ENCODE results near the gene IGFBP6. TPM values are rescaled to one million over a fixed set of nuclear protein-coding genes. Genes with fewer than 3 reads are reported as not detected.

Gene IGFBP6
- total RNA-seq, 1 donor from 2014 or later: 6.2 TPM

DNA sequence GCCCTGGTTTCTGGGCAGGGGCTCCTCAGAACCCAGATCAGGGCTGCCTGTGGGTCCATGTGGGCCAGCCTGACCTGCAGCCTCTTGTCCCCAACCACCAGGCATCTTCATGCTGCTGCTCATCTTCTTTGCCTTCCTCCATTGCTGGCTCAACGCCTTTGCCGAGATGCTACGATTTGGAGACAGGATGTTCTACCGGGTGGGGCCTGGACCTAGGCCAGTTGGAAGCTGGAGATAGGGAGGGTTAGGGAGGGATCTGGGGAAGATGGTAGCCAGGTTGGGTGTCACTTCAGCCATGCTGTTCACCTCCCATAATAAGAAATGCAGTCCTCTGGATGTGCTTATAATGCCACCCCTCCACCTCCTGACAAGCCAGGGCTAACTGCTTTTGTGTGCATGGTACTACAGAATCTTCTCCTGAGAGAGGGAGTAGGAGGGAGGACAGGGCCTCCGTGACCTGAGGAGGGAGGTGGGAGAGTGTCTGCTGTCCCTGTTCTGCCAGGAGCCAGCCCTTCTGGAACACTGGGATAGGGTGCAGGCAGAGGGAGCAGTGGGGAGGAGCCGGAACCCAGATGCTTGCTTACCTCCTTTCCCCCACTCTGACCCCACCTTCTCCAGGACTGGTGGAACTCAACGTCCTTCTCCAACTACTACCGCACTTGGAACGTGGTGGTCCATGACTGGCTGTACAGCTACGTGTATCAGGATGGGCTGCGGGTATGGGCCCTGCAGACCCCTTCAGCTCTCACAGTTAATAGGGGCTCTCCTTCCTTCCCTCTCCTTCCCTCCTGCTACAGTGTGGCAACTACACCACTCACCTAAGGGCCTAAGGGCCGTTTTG lies 23.4 kb downstream of the IGFBP6 start:
- DNase-seq: no peak

GRCh38 chr12:53122961-53123468 lies 25.5 kb downstream of the IGFBP6 start:
- no peak for DNase-seq

DNA sequence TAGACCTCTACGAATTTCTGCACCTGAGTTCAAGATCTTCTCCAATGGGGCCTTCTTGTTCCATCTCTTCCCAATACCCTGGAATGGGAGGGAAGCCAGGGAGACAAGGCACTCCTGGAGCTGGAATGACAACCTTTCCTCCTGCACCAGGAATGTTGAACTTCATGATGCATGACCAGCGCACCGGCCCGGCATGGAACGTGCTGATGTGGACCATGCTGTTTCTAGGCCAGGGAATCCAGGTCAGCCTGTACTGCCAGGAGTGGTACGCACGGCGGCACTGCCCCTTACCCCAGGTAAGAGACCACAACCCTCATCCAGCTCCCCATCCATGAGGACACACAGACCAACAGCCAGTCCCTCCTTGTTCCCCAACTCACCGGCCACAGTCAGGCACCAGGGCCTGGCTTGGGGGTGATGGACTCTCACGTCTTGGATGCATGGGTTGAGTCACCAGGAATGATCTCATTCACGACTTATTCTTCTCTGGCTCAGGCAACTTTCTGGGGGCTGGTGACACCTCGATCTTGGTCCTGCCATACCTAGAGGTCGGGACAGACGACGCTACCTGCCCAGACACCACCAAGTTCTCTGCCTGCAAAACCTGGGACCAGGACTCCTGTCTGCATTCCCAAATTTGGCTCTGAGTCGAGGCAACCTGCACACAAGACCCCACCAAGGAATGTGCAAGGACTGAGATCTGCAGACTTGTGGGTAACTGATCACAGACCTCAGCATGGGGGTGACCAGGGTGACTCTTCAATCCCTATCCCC lies 26.3 kb downstream of the IGFBP6 start:
- DNase-seq: no peak

DNA sequence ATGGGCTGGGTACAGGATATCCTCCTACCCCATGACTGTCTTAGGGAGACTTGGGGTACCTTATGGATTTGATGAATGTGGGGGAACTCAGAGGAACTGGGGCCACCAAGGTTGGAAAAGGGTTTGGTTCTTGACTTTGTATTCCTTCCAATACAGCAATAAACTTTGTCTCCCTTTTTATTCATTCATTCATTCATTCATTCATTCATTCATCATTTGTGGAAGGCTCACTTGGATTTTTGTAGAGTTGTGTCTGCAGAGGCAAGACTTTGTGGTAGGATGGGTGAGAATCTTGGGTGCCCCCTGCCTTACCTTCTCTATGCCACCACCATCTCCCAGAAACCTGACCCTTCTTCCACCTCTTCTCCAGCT lies 26.9 kb downstream of the IGFBP6 start:
- DNase-seq: no peak

- no peak for DNase-seq
Measured at GRCh38 chr12:53127169-53127568, 29.7 kb downstream of the IGFBP6 start.

DNA sequence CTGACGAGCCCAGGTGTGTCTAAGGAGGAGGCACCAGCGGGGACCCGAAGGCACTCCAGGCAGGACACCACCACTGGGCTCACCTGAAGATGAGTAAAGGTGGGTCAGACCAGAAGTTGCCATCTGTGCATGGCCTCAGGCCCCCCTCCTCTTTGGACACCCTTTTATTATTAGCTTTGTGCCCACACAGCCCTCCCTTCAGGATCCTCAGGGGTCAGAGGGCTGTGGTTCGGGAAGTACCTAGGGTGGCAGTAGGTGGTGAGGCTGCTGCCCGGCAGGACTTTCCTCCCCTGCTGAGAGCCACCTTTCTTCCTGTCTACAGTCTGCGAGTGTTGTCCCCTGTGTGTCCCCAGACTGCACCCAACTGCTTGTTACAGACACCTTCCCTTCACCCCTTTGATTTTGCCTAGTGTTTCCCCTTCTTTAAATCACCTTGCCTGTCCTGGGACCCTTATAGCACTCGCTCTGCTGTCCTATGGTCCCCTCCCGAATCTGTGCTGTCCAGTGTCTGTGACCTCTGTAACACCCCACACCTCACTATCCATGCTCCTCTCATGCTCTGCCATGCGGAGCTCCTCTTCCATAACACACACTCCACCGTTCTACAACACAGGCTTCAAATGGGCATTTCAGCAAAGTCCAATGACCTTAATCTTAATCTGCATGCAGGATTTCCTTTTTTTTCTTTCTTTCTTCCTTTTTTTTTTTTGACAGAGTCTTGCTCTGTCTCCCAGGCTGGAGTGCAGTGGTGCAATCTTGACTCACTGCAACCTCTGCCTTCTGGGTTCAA lies 31.5 kb downstream of the IGFBP6 start:
- no peak for DNase-seq

DNA sequence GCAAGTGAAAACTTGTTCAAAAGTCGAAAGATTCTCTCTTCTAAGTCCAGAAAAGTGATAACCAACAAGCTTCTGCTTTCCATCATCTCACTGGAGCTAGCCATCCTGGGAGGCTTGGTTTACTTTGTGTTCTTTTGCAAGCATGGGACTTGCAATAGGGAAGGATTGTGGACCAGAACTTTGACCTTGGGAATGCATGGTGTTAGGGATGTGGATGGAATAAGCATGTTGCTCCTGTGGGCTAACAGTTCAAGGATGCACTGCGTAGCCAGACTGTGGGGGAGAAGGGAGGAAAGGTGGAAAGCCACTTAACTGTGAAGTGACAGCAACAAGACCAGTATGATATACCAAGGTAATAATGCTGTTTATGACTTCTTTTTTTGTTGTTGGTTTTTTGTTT lies 34.4 kb downstream of the IGFBP6 start:
- no peak for DNase-seq

- no peak for DNase-seq
Measured at GRCh38 chr12:53133722-53134121, 36.3 kb downstream of the IGFBP6 start.

- DNase-seq: no peak
Measured at GRCh38 chr12:53143355-53143754, 45.9 kb downstream of the IGFBP6 start.

DNA sequence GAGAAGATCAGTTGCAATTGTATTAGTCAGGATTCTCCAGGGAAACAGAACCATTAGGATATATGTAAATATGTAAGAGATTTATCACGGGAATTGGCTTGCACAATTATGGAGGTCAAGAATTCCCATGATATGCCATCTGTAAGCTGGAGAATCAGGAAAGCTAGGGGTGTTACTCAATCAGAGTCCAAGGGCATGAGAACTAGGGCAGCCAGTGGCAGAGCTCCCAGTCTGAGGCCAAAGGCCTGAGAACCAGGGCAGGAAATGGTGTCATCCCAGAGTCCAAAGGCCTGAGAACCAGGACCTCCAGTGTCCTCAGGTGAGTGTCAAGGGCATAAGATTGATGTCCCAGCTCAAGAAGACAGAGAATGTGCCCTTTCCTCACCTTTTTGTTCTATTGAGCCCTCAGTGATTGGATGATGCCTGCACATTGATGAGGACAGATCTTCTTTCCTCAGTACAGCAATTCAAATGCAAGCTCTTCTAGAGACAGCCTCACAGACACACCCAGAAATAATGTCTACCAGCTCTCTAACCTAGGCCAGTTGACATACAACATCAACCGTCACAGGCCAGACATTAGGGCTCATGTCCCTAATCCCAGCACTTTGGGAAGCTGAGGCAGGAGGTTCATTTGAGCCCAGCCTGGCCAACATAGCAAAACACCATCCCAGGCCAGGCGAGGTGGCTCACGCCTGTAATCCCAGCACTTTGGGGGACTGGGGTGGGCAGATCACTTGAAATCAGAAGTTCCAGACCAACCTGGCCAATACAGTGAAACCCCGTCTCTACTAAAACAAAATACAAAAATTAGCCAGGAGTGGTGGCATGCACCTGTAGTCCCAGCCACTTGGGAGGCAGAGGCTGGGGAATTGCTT lies 48.2 kb downstream of the IGFBP6 start:
- DNase-seq: no peak

- no peak for DNase-seq
Measured at GRCh38 chr12:53147181-53147580, 49.7 kb downstream of the IGFBP6 start.

- DNase-seq: no peak
Measured at GRCh38 chr12:53147653-53148052, 50.2 kb downstream of the IGFBP6 start.

GRCh38 chr12:53151039-53151438 lies 53.6 kb downstream of the IGFBP6 start:
- DNase-seq: no peak

Small RNA genes within 50 kb of the gene (small RNA-seq; reads per million reads assigned to genes)
- gene HIGD1AP1 (not detected), gene MIR6757 (not detected), gene RNU6-333P (not detected)

Other genes starting within 250 kb of the IGFBP6 start
- 1.9 TPM for gene KRT78, start 248.7 kb upstream of the IGFBP6 start, total RNA-seq
- not detected for gene KRT8, start 192.6 kb upstream of the IGFBP6 start, total RNA-seq
- gene KRT18, start 148.5 kb upstream of the IGFBP6 start, total RNA-seq: 1.6 TPM
- gene EIF4B, start 91.2 kb upstream of the IGFBP6 start, total RNA-seq: 1,381 TPM
- gene TNS2, start 47.6 kb upstream of the IGFBP6 start, total RNA-seq: 11.1 TPM
- gene SPRYD3, start 18.3 kb upstream of the IGFBP6 start, total RNA-seq: 29.6 TPM
- not detected for gene SOAT2, start 5.8 kb downstream of the IGFBP6 start, total RNA-seq
- 19.7 TPM for gene ZNF740, start 83.1 kb downstream of the IGFBP6 start, total RNA-seq
- gene CSAD, start 83.3 kb downstream of the IGFBP6 start, total RNA-seq: 26.0 TPM
- not detected for gene ITGB7, start 109.6 kb downstream of the IGFBP6 start, total RNA-seq
- gene RARG, start 134.5 kb downstream of the IGFBP6 start, total RNA-seq: 7.6 TPM
- gene ESPL1, start 170.6 kb downstream of the IGFBP6 start, total RNA-seq: 1.7 TPM
- gene PFDN5, start 197.9 kb downstream of the IGFBP6 start, total RNA-seq: 423 TPM
- 39.5 TPM for gene MYG1, start 202.0 kb downstream of the IGFBP6 start, total RNA-seq
- 28.9 TPM for gene AAAS, start 223.9 kb downstream of the IGFBP6 start, total RNA-seq
- gene SP7, start 238.7 kb downstream of the IGFBP6 start, total RNA-seq: not detected